ENCODE results near the gene P3H3.

The P3H3 gene

DNA sequence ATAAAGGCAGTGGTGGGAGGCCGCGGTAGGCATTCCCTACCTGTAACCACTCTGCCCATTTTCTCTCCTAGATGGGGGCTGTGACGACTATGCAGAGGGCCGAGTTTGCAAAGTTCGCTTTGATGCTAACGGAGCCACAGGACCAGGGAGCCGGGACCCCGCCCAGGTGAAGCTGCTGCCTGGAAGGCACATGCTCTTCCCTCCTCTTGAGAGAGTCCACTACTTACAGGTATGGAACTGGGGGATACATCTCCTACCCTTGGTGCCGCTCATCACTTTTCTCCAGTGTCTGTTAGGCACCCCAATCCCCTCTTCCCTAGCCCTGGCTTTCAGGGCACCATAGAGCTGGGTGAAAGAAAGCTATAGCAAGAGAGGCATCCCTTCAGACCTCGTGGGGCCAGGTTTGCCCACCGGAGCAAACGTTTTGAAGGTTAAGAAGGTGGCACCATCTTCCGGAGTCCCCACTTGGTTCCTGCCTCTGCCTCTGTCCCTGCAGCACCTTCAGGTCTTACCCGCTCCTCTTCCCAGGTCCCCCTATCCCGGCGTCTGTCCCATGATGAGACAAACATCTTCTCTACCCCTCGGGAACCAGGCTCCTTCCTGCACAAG lies 2.0 kb upstream of the P3H3 start:
- Histone ChIP-seq H3K27me3 (ENCODE audit: control insufficient read depth in 1 of 2, insufficient read depth in 2 of 2, low read length in 2 of 2) (peaks cover 29 to 33% of the 10 kb centered on the region in 2 donors), H3K4me3 (ENCODE audit: low read depth in 1 of 2, low read length in 2 of 2) (no peak overlapping the region), H3K9me3 (ENCODE audit: control insufficient read depth in 1 of 2, low read length in 2 of 2) (no peaks in the 10 kb centered on the region), H3K36me3 (ENCODE audit: control insufficient read depth in 1 of 2, insufficient read depth in 2 of 2, low read length in 2 of 2) (no peaks in the 10 kb centered on the region), H3K27ac (ENCODE audit: low read depth, low read length) (no peak overlapping the region), H3K9ac (ENCODE audit: low read depth in 1 of 2, low read length in 2 of 2) (no peak overlapping the region), H3K4me1 (ENCODE audit: control insufficient read depth in 1 of 2, insufficient read depth in 2 of 2, low read length in 2 of 2) (peaks cover 10 to 39% of the 10 kb centered on the region in 2 donors)

DNA sequence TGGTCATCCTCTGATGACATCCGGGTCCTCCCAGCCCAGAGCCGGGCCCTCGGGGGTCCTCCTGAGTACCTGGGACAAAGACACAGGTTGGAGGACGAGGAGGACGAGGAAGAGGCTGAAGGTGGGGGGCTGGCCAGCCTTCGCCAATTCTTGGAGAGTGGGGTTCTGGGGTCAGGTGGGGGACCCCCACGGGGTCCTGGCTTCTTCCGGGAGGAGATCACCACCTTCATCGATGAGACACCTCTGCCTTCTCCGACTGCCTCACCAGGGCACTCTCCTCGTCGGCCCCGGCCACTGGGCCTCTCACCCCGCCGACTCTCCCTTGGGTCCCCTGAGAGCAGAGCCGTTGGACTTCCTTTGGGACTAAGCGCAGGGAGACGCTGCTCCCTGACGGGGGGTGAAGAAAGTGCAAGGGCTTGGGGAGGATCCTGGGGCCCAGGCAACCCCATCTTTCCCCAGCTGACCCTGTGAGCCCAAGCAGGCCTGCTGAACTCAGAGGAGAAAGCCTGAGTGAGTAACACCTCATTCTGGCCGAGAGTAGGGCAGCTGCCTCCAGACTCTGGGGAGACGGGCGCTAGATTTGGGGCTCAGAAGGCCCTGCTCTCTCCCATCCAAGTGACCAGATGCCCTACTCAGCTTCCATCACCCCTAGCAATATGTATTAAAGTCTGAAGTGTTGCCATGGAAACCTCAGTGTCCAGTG lies 1.3 kb upstream of the P3H3 start:
- Histone ChIP-seq H3K4me3 (ENCODE audit: low read depth in 1 of 2, low read length in 2 of 2) (no peak overlapping the region), H3K9ac (ENCODE audit: low read depth in 1 of 2, low read length in 2 of 2) (peak overlapping the region in 1 of 2 donors; percentile 14), H3K4me1 (ENCODE audit: control insufficient read depth in 1 of 2, insufficient read depth in 2 of 2, low read length in 2 of 2) (peaks cover 9 to 36% of the 10 kb centered on the region in 2 donors)

DNA sequence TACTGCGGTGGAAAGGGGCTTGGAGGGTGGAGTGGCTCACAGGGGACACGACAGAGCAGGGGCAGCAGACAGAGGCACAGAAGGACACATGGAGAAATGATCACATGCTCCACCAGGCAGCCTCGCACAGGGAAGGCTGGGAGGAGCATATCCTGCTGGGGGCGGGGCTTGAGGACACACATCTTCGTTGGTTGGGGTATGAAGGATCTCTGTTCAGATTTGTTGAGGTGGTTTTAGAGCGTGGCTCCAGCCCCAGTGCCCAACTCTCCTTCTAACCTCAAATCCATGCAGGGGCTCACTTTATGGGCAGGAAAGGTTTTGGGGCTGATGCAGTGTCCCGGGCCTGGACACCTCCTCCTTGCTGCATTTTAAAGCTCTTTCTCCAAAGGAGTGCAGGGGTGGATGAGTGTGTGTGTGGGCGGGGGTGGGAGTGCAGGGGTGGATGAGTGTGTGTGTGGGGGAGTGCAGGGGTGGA lies 733 bp upstream of the P3H3 start:
- no peak overlapping the region for H3K9ac ChIP-seq (ENCODE audit: low read depth in 1 of 2, low read length in 2 of 2)
- no peaks in the 10 kb centered on the region for H3K9me3 ChIP-seq (ENCODE audit: control insufficient read depth in 1 of 2, low read length in 2 of 2)
- H3K4me3 ChIP-seq (ENCODE audit: low read depth in 1 of 2, low read length in 2 of 2) = no peak overlapping the region
- H3K27me3 ChIP-seq (ENCODE audit: control insufficient read depth in 1 of 2, insufficient read depth in 2 of 2, low read length in 2 of 2) = peaks cover 19 to 25% of the 10 kb centered on the region in 2 donors
- peaks cover 0 to 4% of the 10 kb centered on the region in 2 donors for H3K36me3 ChIP-seq (ENCODE audit: control insufficient read depth in 1 of 2, insufficient read depth in 2 of 2, low read length in 2 of 2)
- H3K27ac ChIP-seq (ENCODE audit: low read depth, low read length) = no peak overlapping the region
- peaks cover 5 to 33% of the 10 kb centered on the region in 2 donors for H3K4me1 ChIP-seq (ENCODE audit: control insufficient read depth in 1 of 2, insufficient read depth in 2 of 2, low read length in 2 of 2)

More for the DNA sequence above, 1.3 kb upstream of the P3H3 start:
- Histone ChIP-seq H3K9me3 (ENCODE audit: control insufficient read depth in 1 of 2, low read length in 2 of 2) (no peaks in the 10 kb centered on the region), H3K27ac (ENCODE audit: low read depth, low read length) (no peak overlapping the region), H3K27me3 (ENCODE audit: control insufficient read depth in 1 of 2, insufficient read depth in 2 of 2, low read length in 2 of 2) (peaks cover 25 to 31% of the 10 kb centered on the region in 2 donors), H3K36me3 (ENCODE audit: control insufficient read depth in 1 of 2, insufficient read depth in 2 of 2, low read length in 2 of 2) (peaks cover 0 to 4% of the 10 kb centered on the region in 2 donors)

DNA sequence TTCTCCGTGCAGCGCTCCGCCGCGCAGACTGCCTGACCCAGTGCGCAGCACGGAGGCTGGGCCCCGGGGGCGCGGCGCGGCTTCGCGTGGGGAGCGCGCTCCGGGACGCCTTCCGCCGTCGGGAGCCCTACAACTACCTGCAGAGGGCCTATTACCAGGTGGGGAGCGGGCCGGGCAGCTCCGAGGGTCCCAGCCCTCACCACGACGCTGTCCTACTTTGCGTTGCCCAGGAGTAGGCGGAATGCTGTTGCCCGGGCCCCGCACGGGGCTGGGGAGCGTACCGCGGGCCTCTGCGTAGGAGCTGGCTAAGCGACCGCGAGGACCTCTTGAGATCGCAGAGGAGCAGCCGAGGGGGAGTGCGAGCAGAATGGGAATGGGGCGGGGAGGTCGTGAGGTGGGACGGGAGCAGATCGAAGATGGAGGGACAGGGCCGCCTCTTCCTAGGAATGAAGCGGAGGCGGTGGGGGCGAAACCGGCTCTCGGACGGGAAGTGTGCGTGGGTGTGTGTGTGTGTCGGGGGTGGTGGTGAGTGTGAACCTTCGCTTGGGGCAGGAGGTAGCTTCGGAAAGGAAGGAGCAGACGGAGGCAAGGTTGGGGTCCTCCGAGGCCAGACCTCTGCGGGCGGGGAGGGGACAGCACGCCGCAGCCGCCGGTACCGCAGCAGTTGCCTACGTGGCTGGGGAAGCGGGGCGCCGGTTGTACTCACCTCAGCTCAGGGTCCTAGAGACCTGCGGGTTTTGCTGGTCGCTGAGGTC lies 751 bp downstream of the P3H3 start:
- H3K9ac ChIP-seq (ENCODE audit: low read depth in 1 of 2, low read length in 2 of 2) = peak overlapping the region; percentile 67 to 84
- H3K4me1 ChIP-seq (ENCODE audit: control insufficient read depth in 1 of 2, insufficient read depth in 2 of 2, low read length in 2 of 2) = peaks cover 5 to 33% of the 10 kb centered on the region in 2 donors
- H3K4me3 ChIP-seq (ENCODE audit: low read depth in 1 of 2, low read length in 2 of 2) = peak overlapping the region; percentile 83 to 86
- peaks cover 0 to 8% of the 10 kb centered on the region in 2 donors for H3K36me3 ChIP-seq (ENCODE audit: control insufficient read depth in 1 of 2, insufficient read depth in 2 of 2, low read length in 2 of 2)
- H3K27ac ChIP-seq (ENCODE audit: low read depth, low read length) = no peak overlapping the region
- H3K27me3 ChIP-seq (ENCODE audit: control insufficient read depth in 1 of 2, insufficient read depth in 2 of 2, low read length in 2 of 2) = peaks cover 6 to 13% of the 10 kb centered on the region in 2 donors
- no peaks in the 10 kb centered on the region for H3K9me3 ChIP-seq (ENCODE audit: control insufficient read depth in 1 of 2, low read length in 2 of 2)

DNA sequence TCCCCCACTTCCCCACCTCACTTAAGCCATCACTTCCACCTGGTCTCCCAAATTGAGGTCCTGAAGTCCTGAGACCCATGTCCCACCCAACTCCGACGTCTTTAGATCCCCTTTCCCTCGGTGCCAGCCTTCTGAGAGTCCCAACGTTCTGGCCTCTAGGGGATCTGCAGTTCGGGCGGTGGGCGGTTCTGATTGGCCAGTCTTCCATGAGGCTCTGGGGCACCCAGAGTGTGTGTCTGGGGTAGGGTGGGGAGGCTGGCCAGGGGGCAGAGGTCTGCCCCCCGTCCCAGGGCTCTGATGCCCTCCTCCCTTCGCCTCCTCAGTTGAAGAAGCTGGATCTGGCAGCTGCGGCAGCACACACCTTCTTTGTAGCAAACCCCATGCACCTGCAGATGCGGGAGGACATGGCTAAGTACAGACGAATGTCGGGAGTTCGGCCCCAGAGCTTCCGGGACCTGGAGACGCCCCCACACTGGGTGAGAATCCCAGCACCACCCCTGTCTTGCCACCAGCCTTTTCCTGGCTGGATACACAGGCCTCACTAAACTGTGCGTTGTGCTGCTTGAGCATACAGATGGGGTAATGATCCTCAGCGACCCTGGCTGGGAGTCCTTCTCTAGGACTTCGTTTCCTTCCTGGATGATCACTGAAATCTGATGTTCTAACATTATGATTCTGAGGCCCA lies 1.5 kb downstream of the P3H3 start:
- peaks cover 0 to 13% of the 10 kb centered on the region in 2 donors for H3K36me3 ChIP-seq (ENCODE audit: control insufficient read depth in 1 of 2, insufficient read depth in 2 of 2, low read length in 2 of 2)
- peaks cover 5 to 33% of the 10 kb centered on the region in 2 donors for H3K4me1 ChIP-seq (ENCODE audit: control insufficient read depth in 1 of 2, insufficient read depth in 2 of 2, low read length in 2 of 2)
- peak overlapping the region; percentile 67 to 84 for H3K9ac ChIP-seq (ENCODE audit: low read depth in 1 of 2, low read length in 2 of 2)
- H3K4me3 ChIP-seq (ENCODE audit: low read depth in 1 of 2, low read length in 2 of 2) = peak overlapping the region; percentile 83 to 86
- peaks cover 3 to 6% of the 10 kb centered on the region in 2 donors for H3K27me3 ChIP-seq (ENCODE audit: control insufficient read depth in 1 of 2, insufficient read depth in 2 of 2, low read length in 2 of 2)
- H3K27ac ChIP-seq (ENCODE audit: low read depth, low read length) = no peak overlapping the region
- no peaks in the 10 kb centered on the region for H3K9me3 ChIP-seq (ENCODE audit: control insufficient read depth in 1 of 2, low read length in 2 of 2)

DNA sequence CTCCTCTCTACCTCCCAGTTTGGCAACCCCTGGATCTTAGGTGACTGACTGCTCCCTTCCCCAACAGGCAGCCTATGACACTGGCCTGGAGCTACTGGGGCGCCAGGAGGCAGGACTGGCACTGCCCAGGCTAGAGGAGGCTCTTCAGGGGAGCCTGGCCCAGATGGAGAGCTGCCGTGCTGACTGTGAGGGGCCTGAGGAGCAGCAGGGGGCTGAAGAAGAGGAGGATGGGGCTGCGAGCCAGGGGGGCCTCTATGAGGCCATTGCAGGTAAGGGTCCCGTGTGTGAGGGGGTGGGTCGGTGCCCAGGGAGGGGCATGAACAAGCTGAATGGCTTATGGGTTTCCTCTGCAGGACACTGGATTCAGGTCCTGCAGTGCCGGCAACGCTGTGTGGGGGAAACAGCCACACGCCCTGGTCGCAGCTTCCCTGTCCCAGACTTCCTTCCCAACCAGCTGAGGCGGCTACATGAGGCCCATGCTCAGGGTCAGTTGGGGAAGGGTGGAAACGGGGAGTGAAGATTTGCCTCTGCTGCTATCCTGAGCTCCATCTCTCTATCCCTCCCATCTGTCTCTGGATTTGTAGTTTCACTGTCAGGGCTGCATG lies 2.2 kb downstream of the P3H3 start:
- Histone ChIP-seq H3K4me1 (ENCODE audit: control insufficient read depth in 1 of 2, insufficient read depth in 2 of 2, low read length in 2 of 2) (peaks cover 5 to 28% of the 10 kb centered on the region in 2 donors), H3K4me3 (ENCODE audit: low read depth in 1 of 2, low read length in 2 of 2) (peak overlapping the region in 1 of 2 donors; percentile 86), H3K9ac (ENCODE audit: low read depth in 1 of 2, low read length in 2 of 2) (no peak overlapping the region), H3K9me3 (ENCODE audit: control insufficient read depth in 1 of 2, low read length in 2 of 2) (no peaks in the 10 kb centered on the region), H3K27me3 (ENCODE audit: control insufficient read depth in 1 of 2, insufficient read depth in 2 of 2, low read length in 2 of 2) (peaks cover 0 to 3% of the 10 kb centered on the region in 2 donors), H3K36me3 (ENCODE audit: control insufficient read depth in 1 of 2, insufficient read depth in 2 of 2, low read length in 2 of 2) (peaks cover 0 to 13% of the 10 kb centered on the region in 2 donors), H3K27ac (ENCODE audit: low read depth, low read length) (no peak overlapping the region)

DNA sequence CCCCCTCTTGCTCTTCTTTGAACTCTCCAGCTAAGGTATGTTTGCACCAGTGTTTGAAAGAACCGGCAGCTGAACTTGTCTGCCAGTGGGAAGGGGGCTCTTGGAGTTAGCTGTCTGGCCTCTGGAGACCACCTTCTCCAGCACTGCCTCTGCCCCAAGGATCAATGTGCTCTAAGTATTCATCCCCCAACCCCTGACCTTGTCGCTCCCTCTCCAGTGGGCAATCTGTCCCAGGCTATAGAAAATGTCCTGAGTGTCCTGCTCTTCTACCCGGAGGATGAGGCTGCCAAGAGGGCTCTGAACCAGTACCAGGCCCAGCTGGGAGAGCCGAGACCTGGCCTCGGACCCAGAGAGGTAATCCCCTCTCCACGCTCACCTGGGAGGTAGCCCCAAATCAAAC lies 2.8 kb downstream of the P3H3 start:
- peaks cover 0 to 13% of the 10 kb centered on the region in 2 donors for H3K36me3 ChIP-seq (ENCODE audit: control insufficient read depth in 1 of 2, insufficient read depth in 2 of 2, low read length in 2 of 2)
- no peak overlapping the region for H3K4me3 ChIP-seq (ENCODE audit: low read depth in 1 of 2, low read length in 2 of 2)
- H3K27me3 ChIP-seq (ENCODE audit: control insufficient read depth in 1 of 2, insufficient read depth in 2 of 2, low read length in 2 of 2) = peaks cover 0 to 3% of the 10 kb centered on the region in 2 donors
- no peak overlapping the region for H3K27ac ChIP-seq (ENCODE audit: low read depth, low read length)
- H3K9ac ChIP-seq (ENCODE audit: low read depth in 1 of 2, low read length in 2 of 2) = no peak overlapping the region
- H3K4me1 ChIP-seq (ENCODE audit: control insufficient read depth in 1 of 2, insufficient read depth in 2 of 2, low read length in 2 of 2) = peaks cover 5 to 27% of the 10 kb centered on the region in 2 donors
- no peaks in the 10 kb centered on the region for H3K9me3 ChIP-seq (ENCODE audit: control insufficient read depth in 1 of 2, low read length in 2 of 2)

DNA sequence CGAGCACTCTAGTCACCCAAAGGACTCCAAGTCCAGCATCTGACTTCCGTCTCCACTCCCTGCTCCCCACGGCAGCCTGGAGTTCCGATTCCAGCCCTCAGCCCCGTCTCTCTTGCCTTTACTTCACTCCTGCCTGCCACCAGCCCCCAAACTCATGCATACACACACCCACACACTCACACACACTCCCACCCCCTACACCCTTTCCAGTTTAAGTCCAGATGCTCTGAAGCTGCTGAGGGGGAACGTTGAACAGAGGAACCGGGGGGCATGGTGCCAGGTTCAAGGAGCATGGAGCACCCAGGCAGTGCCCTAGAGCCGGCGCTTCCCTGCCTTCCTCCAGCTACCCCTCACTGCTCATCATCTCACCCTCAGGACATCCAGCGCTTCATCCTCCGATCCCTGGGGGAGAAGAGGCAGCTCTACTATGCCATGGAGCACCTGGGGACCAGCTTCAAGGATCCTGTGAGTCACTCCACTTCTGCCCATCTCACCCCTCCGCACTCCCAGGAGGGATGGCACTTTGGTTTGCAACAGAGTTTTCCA lies 3.3 kb downstream of the P3H3 start:
- Histone ChIP-seq H3K9ac (ENCODE audit: low read depth in 1 of 2, low read length in 2 of 2) (no peak overlapping the region), H3K4me3 (ENCODE audit: low read depth in 1 of 2, low read length in 2 of 2) (no peak overlapping the region), H3K9me3 (ENCODE audit: control insufficient read depth in 1 of 2, low read length in 2 of 2) (no peaks in the 10 kb centered on the region), H3K27ac (ENCODE audit: low read depth, low read length) (no peak overlapping the region), H3K36me3 (ENCODE audit: control insufficient read depth in 1 of 2, insufficient read depth in 2 of 2, low read length in 2 of 2) (peaks cover 0 to 13% of the 10 kb centered on the region in 2 donors), H3K27me3 (ENCODE audit: control insufficient read depth in 1 of 2, insufficient read depth in 2 of 2, low read length in 2 of 2) (peaks cover 0 to 3% of the 10 kb centered on the region in 2 donors), H3K4me1 (ENCODE audit: control insufficient read depth in 1 of 2, insufficient read depth in 2 of 2, low read length in 2 of 2) (peaks cover 5 to 27% of the 10 kb centered on the region in 2 donors)

DNA sequence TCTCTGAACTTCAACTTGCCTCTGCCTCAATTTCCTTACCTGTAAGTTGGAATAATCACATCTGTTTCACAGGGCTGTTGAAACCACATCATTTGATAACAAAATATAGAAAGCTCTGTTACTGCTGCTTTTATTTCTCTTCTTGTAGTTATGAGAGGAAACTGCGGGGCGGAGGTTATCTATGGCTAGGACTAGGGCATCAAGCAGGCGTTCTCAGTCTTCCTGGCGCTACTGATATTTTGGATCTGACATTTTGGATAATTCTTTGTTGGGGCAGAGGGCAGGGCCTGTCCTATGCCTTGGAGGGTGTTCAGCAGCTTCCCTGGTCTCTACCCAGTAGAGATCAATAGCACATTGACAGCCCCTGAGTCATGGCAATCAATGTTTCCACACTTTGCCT lies 3.9 kb downstream of the P3H3 start:
- H3K27me3 ChIP-seq (ENCODE audit: control insufficient read depth in 1 of 2, insufficient read depth in 2 of 2, low read length in 2 of 2) = peaks cover 0 to 3% of the 10 kb centered on the region in 2 donors

More for the DNA sequence above, 3.9 kb downstream of the P3H3 start:
- Histone ChIP-seq H3K9ac (ENCODE audit: low read depth in 1 of 2, low read length in 2 of 2) (no peak overlapping the region), H3K4me1 (ENCODE audit: control insufficient read depth in 1 of 2, insufficient read depth in 2 of 2, low read length in 2 of 2) (peaks cover 5 to 24% of the 10 kb centered on the region in 2 donors), H3K36me3 (ENCODE audit: control insufficient read depth in 1 of 2, insufficient read depth in 2 of 2, low read length in 2 of 2) (peaks cover 0 to 13% of the 10 kb centered on the region in 2 donors), H3K9me3 (ENCODE audit: control insufficient read depth in 1 of 2, low read length in 2 of 2) (no peaks in the 10 kb centered on the region), H3K4me3 (ENCODE audit: low read depth in 1 of 2, low read length in 2 of 2) (no peak overlapping the region), H3K27ac (ENCODE audit: low read depth, low read length) (no peak overlapping the region)

Data from duodenal mucosa (tissue), 2 donors.